SJSA1 (cell line): Measurements from ENCODE around the gene B4GALT6. TPM values are rescaled to one million over a fixed set of nuclear protein-coding genes. Genes with fewer than 3 reads are reported as not detected.

ENCODE experiments used
- DNase-seq, 2 experiments: peaks; one replicate each; pipeline ENCODE4 v3.0.0-alpha.2; 2015 to 2020; ENCODE audit warnings: low spot score in 2 of 2, low read depth in 1 of 2
- H3K27ac ChIP-seq: fragments of 250-450 bp; sonication (Bioruptor Pico); 2 replicates; pipeline ENCODE4 v1.5.1; 2020; ENCODE audit warnings: mild to moderate bottlenecking, moderate library complexity
- H3K27me3 ChIP-seq: fragments of 250-450 bp; sonication (Bioruptor Pico); replicated peaks from 2 replicates; pipeline ENCODE4 v1.5.1; 2020; ENCODE audit warnings: mild to moderate bottlenecking, moderate library complexity
- H3K36me3 ChIP-seq: fragments of 250-450 bp; sonication (Bioruptor Pico); 2 replicates; pipeline ENCODE4 v1.5.1; 2020; ENCODE audit warnings: mild to moderate bottlenecking
- H3K4me1 ChIP-seq: fragments of 250-450 bp; sonication (Bioruptor Pico); replicated peaks from 2 replicates; pipeline ENCODE4 v1.6.1; 2021; ENCODE audit warnings: mild to moderate bottlenecking
- H3K4me3 ChIP-seq: fragments of 250-450 bp; sonication (Bioruptor Pico); 2 replicates; pipeline ENCODE4 v1.5.1; 2020; ENCODE audit warnings: mild to moderate bottlenecking
- H3K9me3 ChIP-seq: fragments of 250-450 bp; sonication (Bioruptor Pico); replicated peaks from 2 replicates; pipeline ENCODE4 v1.5.1; 2020; ENCODE audit warnings: mild to moderate bottlenecking
- total RNA-seq: library from RNA; depleted of rRNA; stranded (reverse); fragments of >200 nt; shearing (Covaris generic); gene quantifications from 2 replicates; pipeline ENCODE4 v1.2.3, GENCODE V29; 2014

Gene B4GALT6
- total RNA-seq, 1 experiment from 2014 or later = 0.66 TPM

GRCh38 chr18:31598021-31598805 lies 86.2 kb downstream of the B4GALT6 start:
- no peak for DNase-seq
- H3K27ac ChIP-seq = no peak overlapping the region
- no peaks in the 10 kb centered on the region for H3K4me1 ChIP-seq
- H3K4me3 ChIP-seq = no peak overlapping the region
- no peaks in the 10 kb centered on the region for H3K36me3 ChIP-seq
- no peaks in the 10 kb centered on the region for H3K9me3 ChIP-seq
- no peaks in the 10 kb centered on the region for H3K27me3 ChIP-seq

- no peak for DNase-seq
- Histone ChIP-seq H3K36me3 (no peaks in the 10 kb centered on the region), H3K9me3 (no peaks in the 10 kb centered on the region), H3K27me3 (no peaks in the 10 kb centered on the region), H3K4me3 (no peak overlapping the region), H3K27ac (no peak overlapping the region), H3K4me1 (no peaks in the 10 kb centered on the region)
Measured at GRCh38 chr18:31596081-31596872, 88.1 kb downstream of the B4GALT6 start.

- H3K4me3 ChIP-seq = no peak overlapping the region
- H3K27ac ChIP-seq = no peak overlapping the region
- no peaks in the 10 kb centered on the region for H3K27me3 ChIP-seq
- no peaks in the 10 kb centered on the region for H3K4me1 ChIP-seq
- H3K36me3 ChIP-seq = no peaks in the 10 kb centered on the region
- no peak for DNase-seq
- no peaks in the 10 kb centered on the region for H3K9me3 ChIP-seq
Measured at GRCh38 chr18:31595121-31595771, 89.1 kb downstream of the B4GALT6 start.

GRCh38 chr18:31592506-31593157 lies 91.7 kb downstream of the B4GALT6 start:
- no peaks in the 10 kb centered on the region for H3K36me3 ChIP-seq
- H3K4me1 ChIP-seq = no peaks in the 10 kb centered on the region
- DNase-seq = no peak
- H3K9me3 ChIP-seq = no peaks in the 10 kb centered on the region
- H3K27ac ChIP-seq = no peak overlapping the region
- H3K4me3 ChIP-seq = no peak overlapping the region
- H3K27me3 ChIP-seq = no peaks in the 10 kb centered on the region

GRCh38 chr18:31591628-31592027 lies 92.8 kb downstream of the B4GALT6 start, which contains the start of gene TTR:
TTR (plus strand) TSS chr18:31591877; CDS start chr18:31591903, 26 bp downstream.
- Histone ChIP-seq H3K36me3 (no peaks in the 10 kb centered on the region), H3K4me3 (no peak within 1 kb of the TSS), H3K9me3 (no peaks in the 10 kb centered on the region), H3K4me1 (no peaks in the 10 kb centered on the region), H3K27me3 (no peaks in the 10 kb centered on the region), H3K27ac (no peak within 1 kb of the TSS)
- no peak for DNase-seq

GRCh38 chr18:31591113-31591512 lies 93.3 kb downstream of the B4GALT6 start:
- no peak overlapping the region for H3K27ac ChIP-seq
- H3K27me3 ChIP-seq = no peaks in the 10 kb centered on the region
- H3K4me1 ChIP-seq = no peaks in the 10 kb centered on the region
- no peak for DNase-seq
- H3K9me3 ChIP-seq = no peaks in the 10 kb centered on the region
- H3K36me3 ChIP-seq = no peaks in the 10 kb centered on the region
- H3K4me3 ChIP-seq = no peak overlapping the region

GRCh38 chr18:31590570-31590969 lies 93.8 kb downstream of the B4GALT6 start:
- Histone ChIP-seq H3K36me3 (no peaks in the 10 kb centered on the region), H3K4me3 (no peak overlapping the region), H3K9me3 (no peaks in the 10 kb centered on the region), H3K27ac (no peak overlapping the region), H3K27me3 (no peaks in the 10 kb centered on the region), H3K4me1 (no peaks in the 10 kb centered on the region)
- DNase-seq = no peak

- no peaks in the 10 kb centered on the region for H3K27me3 ChIP-seq
- H3K4me3 ChIP-seq = no peak overlapping the region
- no peak overlapping the region for H3K27ac ChIP-seq
- DNase-seq = no peak
- no peaks in the 10 kb centered on the region for H3K4me1 ChIP-seq
- H3K36me3 ChIP-seq = no peaks in the 10 kb centered on the region
- H3K9me3 ChIP-seq = no peaks in the 10 kb centered on the region
Measured at GRCh38 chr18:31587529-31587928, 96.9 kb downstream of the B4GALT6 start.

GRCh38 chr18:31586616-31587015 lies 97.8 kb downstream of the B4GALT6 start:
- Histone ChIP-seq H3K9me3 (no peaks in the 10 kb centered on the region), H3K27ac (no peak overlapping the region), H3K4me3 (no peak overlapping the region), H3K27me3 (no peaks in the 10 kb centered on the region), H3K36me3 (no peaks in the 10 kb centered on the region), H3K4me1 (no peaks in the 10 kb centered on the region)
- no peak for DNase-seq

GRCh38 chr18:31585991-31586390 lies 98.4 kb downstream of the B4GALT6 start:
- Histone ChIP-seq H3K4me3 (no peak overlapping the region), H3K36me3 (no peaks in the 10 kb centered on the region), H3K9me3 (no peaks in the 10 kb centered on the region), H3K27me3 (no peaks in the 10 kb centered on the region), H3K4me1 (no peaks in the 10 kb centered on the region), H3K27ac (no peak overlapping the region)
- no peak for DNase-seq

- H3K4me3 ChIP-seq = no peak overlapping the region
Measured at GRCh38 chr18:31583185-31583854, 101.1 kb downstream of the B4GALT6 start.

GRCh38 chr18:31581498-31582197 lies 102.7 kb downstream of the B4GALT6 start:
- H3K27me3 ChIP-seq = no peaks in the 10 kb centered on the region
- H3K9me3 ChIP-seq = no peaks in the 10 kb centered on the region
- DNase-seq = no peak
- H3K36me3 ChIP-seq = no peaks in the 10 kb centered on the region
- no peak overlapping the region for H3K27ac ChIP-seq
- H3K4me1 ChIP-seq = no peaks in the 10 kb centered on the region
- H3K4me3 ChIP-seq = no peak overlapping the region

More at GRCh38 chr18:31583185-31583854, 101.1 kb downstream of the B4GALT6 start:
- Histone ChIP-seq H3K4me1 (no peaks in the 10 kb centered on the region), H3K27ac (no peak overlapping the region), H3K27me3 (no peaks in the 10 kb centered on the region), H3K9me3 (no peaks in the 10 kb centered on the region), H3K36me3 (no peaks in the 10 kb centered on the region)
- no peak for DNase-seq

- no peaks in the 10 kb centered on the region for H3K9me3 ChIP-seq
- no peaks in the 10 kb centered on the region for H3K36me3 ChIP-seq
- H3K27me3 ChIP-seq = no peaks in the 10 kb centered on the region
- H3K4me3 ChIP-seq = no peak overlapping the region
- DNase-seq = no peak
- no peaks in the 10 kb centered on the region for H3K4me1 ChIP-seq
- H3K27ac ChIP-seq = no peak overlapping the region
Measured at GRCh38 chr18:31579375-31579774, 105.0 kb downstream of the B4GALT6 start.
